ENCODE data around the gene FAM222B. TPM values are rescaled to one million over a fixed set of nuclear protein-coding genes. Genes with fewer than 3 reads are reported as not detected.
A peak's percentile ranks its signal among the peaks of the same experiment; 100 is the strongest.
"Not testable (repeated sequence)": the region's sequence is repeated elsewhere in the genome, so short reads cannot be mapped to it uniquely, and the experiment has no call there.

The FAM222B gene
- total RNA-seq, 5 donors from 2014 or later (not counting 1 experiment from before 2014, with no cell fraction given): 17.6 to 23.4 (median 23.3) TPM

DNA sequence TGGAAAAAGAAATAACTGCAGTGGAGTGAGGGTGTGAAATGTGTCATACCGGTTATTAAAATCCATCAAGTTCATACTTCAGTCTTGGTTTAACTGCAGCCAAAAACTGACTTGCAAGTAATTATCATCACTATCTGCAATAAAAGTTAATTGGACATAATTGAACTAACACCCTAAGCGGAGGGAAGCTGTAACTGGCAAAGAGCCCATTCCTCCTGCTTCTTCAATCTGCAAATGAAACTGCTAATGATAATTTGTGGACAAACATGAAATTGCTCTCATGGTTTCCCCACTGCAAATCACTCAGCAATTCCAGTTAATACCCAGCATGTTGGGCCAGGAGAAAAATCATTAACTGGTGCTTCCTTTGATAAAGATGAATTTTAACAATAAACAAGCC is 46.5 kb downstream of the FAM222B start:
- H3K27me3 ChIP-seq (replicated peaks in 1 of 2; ENCODE audit: control insufficient read depth in 2 of 2, extremely low read depth in 1 of 2, insufficient read depth in 2 of 2, low read length in 1 of 2): no peaks in the 10 kb centered on the region
- no peaks in the 10 kb centered on the region for H3K4me1 ChIP-seq (ENCODE audit: control insufficient read depth in 1 of 2, extremely low read depth in 1 of 2, insufficient read depth in 2 of 2, low read length in 2 of 2)
- POLR2A ChIA-PET: no interaction called here
- Mint-ChIP-seq H3K9me3 (no peaks in the 10 kb centered on the region), H3K4me3 (no peak overlapping the region), H3K4me1 (peaks cover 16 to 21% (median 17%) of the 10 kb centered on the region in 3 donors), H3K36me3 (peaks cover 3% of the 10 kb centered on the region), H3K27me3 (no peaks in the 10 kb centered on the region), H3K27ac (no peak overlapping the region)
- ATAC-seq (replicated peaks in 1 of 4) (no peak), DNase-seq (no peak)
- no peaks in the 10 kb centered on the region for H3K36me3 ChIP-seq (ENCODE audit: control insufficient read depth in 2 of 2, extremely low read depth in 1 of 2, insufficient read depth in 1 of 2, low read length in 1 of 2)
- WGBS (ENCODE audit: insufficient coverage): no CpG with 5 or more reads among the region's 2 CpGs
- H3K4me3 ChIP-seq (ENCODE audit: control insufficient read depth in 1 of 2, extremely low read depth in 1 of 2, low read length in 1 of 2): no peak overlapping the region
- H3K9me3 ChIP-seq: no peaks in the 10 kb centered on the region
- H3K27ac ChIP-seq (ENCODE audit: low read length): no peak overlapping the region
- CTCF ChIA-PET: no interaction called here

DNA sequence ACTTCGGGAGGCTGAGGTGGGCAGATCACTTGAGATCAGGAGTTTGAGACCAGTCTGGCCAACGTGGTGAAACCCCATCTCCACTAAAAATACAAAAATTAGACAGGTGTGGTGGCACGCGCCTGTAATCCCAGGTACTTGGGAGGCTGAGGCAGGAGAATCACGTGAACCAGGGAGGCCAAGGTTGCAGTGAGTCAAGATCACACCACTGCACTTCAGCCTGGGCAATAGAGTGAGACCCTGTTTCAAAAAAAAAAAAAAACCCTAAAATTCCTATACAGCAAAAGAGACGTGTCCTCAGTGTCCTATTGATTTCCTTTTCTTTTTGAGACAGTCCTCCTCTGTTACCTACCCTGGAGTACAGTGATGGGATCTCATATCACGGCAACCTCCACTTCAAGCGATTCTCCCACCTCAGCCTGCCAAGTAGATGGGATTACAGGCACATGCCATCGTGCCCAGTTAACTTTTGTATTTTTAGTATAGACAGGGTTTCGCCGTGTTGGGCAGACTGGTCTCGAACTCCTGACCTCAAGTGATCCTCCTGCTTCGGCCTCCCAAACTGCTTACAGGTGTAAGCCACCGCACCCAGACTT is 47.6 kb downstream of the FAM222B start:
- H3K9me3 Mint-ChIP-seq; ATAC-seq (replicated peaks in 1 of 4); H3K27me3 ChIP-seq (replicated peaks in 1 of 2; ENCODE audit: control insufficient read depth in 2 of 2, extremely low read depth in 1 of 2, insufficient read depth in 2 of 2, low read length in 1 of 2); H3K4me3 ChIP-seq (ENCODE audit: control insufficient read depth in 1 of 2, extremely low read depth in 1 of 2, low read length in 1 of 2); H3K36me3 Mint-ChIP-seq; H3K27ac ChIP-seq (ENCODE audit: low read length); H3K27me3 Mint-ChIP-seq; H3K4me3 Mint-ChIP-seq; H3K4me1 ChIP-seq (ENCODE audit: control insufficient read depth in 1 of 2, extremely low read depth in 1 of 2, insufficient read depth in 2 of 2, low read length in 2 of 2); H3K9me3 ChIP-seq; DNase-seq; H3K27ac Mint-ChIP-seq; POLR2A ChIA-PET; H3K36me3 ChIP-seq (ENCODE audit: control insufficient read depth in 2 of 2, extremely low read depth in 1 of 2, insufficient read depth in 1 of 2, low read length in 1 of 2): not testable (repeated sequence)
- WGBS (ENCODE audit: insufficient coverage): 97% methylated on average over 7 of the region's 14 CpGs
- CTCF ChIA-PET: interaction anchor here in 1 of 2 donors (0.6 kb wide), 1 partner anchor 17 kb away, joined by 11 read pairs; no protein-coding TSS in a partner anchor
- peaks cover 22 to 26% (median 24%) of the 10 kb centered on the region in 3 donors for H3K4me1 Mint-ChIP-seq

DNA sequence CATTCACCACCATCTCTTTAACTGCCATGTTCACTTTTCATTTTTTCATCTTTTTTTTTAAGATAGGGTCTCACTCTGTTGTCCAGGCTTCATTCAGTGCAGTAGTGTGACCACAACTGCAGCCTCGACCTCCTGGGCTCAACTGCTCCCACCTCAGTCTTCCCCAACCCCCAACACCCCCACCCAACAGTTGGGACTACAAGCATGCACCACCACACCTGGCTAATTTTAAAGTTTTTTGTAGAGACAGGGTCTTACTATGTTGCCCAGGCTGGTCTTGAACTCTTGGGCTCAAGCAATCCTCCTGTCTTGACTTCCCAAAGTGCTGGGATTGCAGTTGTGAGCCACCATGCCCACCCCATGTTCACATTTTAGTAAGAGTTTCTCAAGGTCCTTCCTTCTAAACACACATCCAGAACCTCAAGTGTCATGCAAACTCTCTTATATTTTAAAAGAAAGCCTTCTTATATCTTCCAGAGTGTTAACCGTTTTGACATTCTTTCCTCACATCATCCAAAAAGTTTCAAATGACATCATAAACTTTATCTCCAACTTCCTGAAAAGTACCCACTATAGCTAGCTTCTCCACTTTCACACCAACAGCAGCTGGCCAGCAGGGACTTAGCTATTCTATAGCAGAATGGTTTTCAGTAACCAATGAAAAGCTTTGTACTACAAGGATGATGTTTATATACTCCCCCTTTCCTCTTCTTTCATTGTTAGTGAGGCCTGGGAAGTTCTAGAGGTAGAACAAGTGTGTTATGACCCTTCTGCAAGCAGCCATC is 49.5 kb downstream of the FAM222B start:
- ATAC-seq (replicated peaks in 1 of 4) (no peak), DNase-seq (no peak)
- peak overlapping the region; percentile 44 to 46 for H3K27ac Mint-ChIP-seq
- Histone ChIP-seq H3K27me3 (replicated peaks in 1 of 2; ENCODE audit: control insufficient read depth in 2 of 2, extremely low read depth in 1 of 2, insufficient read depth in 2 of 2, low read length in 1 of 2) (no peaks in the 10 kb centered on the region), H3K36me3 (ENCODE audit: control insufficient read depth in 2 of 2, extremely low read depth in 1 of 2, insufficient read depth in 1 of 2, low read length in 1 of 2) (no peaks in the 10 kb centered on the region), H3K4me3 (ENCODE audit: control insufficient read depth in 1 of 2, extremely low read depth in 1 of 2, low read length in 1 of 2) (no peak overlapping the region), H3K4me1 (ENCODE audit: control insufficient read depth in 1 of 2, extremely low read depth in 1 of 2, insufficient read depth in 2 of 2, low read length in 2 of 2) (no peaks in the 10 kb centered on the region), H3K9me3 (no peaks in the 10 kb centered on the region), H3K27ac (ENCODE audit: low read length) (no peak overlapping the region)
- H3K4me1 Mint-ChIP-seq: peaks cover 29 to 31% (median 30%) of the 10 kb centered on the region in 3 donors
- H3K27me3 Mint-ChIP-seq: no peaks in the 10 kb centered on the region
- no peaks in the 10 kb centered on the region for H3K9me3 Mint-ChIP-seq
- no peak overlapping the region for H3K4me3 Mint-ChIP-seq
- 94% methylated on average over 2 of the region's 2 CpGs for WGBS (ENCODE audit: insufficient coverage)
- POLR2A ChIA-PET: interaction anchor here in 1 of 2 donors (0.6 kb wide), 1 partner anchor 72 kb away, joined by 4 read pairs; no protein-coding TSS in a partner anchor
- peaks cover 5% of the 10 kb centered on the region for H3K36me3 Mint-ChIP-seq
- CTCF ChIA-PET: interaction anchor here (0.5 to 0.6 kb wide), 3 partner anchors 17 to 32 kb away, joined by 3 to 7 read pairs (median 3); no protein-coding TSS in a partner anchor

DNA sequence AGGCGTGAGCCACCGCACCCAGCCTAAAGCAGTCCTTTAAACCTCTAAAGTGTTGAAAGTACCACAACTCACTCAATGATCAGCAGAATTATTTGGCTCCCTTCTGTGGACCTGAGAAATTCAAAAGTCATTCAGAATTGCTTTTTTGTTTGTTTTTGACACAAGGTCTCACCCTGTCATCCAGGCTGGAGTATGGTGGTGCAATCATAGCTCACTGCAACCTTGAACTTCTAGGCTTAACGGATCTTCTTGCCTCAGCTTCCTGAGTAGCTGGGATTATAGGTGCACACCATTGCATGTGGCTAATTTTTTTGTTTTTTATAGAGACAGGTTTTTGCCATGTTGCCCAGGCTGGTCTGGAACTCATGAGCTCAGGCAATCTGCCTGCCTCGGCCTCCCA is 54.5 kb downstream of the FAM222B start:
- WGBS (ENCODE audit: insufficient coverage): 93% methylated on average over 3 of the region's 4 CpGs
- Histone ChIP-seq H3K27ac (ENCODE audit: low read length) (no peak overlapping the region), H3K4me1 (ENCODE audit: control insufficient read depth in 1 of 2, extremely low read depth in 1 of 2, insufficient read depth in 2 of 2, low read length in 2 of 2) (no peaks in the 10 kb centered on the region), H3K36me3 (ENCODE audit: control insufficient read depth in 2 of 2, extremely low read depth in 1 of 2, insufficient read depth in 1 of 2, low read length in 1 of 2) (peaks cover 3 to 4% of the 10 kb centered on the region in 2 donors), H3K27me3 (replicated peaks in 1 of 2; ENCODE audit: control insufficient read depth in 2 of 2, extremely low read depth in 1 of 2, insufficient read depth in 2 of 2, low read length in 1 of 2) (no peaks in the 10 kb centered on the region), H3K9me3 (no peaks in the 10 kb centered on the region), H3K4me3 (ENCODE audit: control insufficient read depth in 1 of 2, extremely low read depth in 1 of 2, low read length in 1 of 2) (no peak overlapping the region)
- H3K36me3 Mint-ChIP-seq: peaks cover 2% of the 10 kb centered on the region
- CTCF ChIA-PET: no interaction called here
- no peak overlapping the region for H3K4me3 Mint-ChIP-seq
- peaks cover 19 to 26% (median 23%) of the 10 kb centered on the region in 3 donors for H3K4me1 Mint-ChIP-seq
- ATAC-seq (replicated peaks in 1 of 4) (no peak), DNase-seq (no peak)
- H3K27ac Mint-ChIP-seq: peak overlapping the region in 1 of 2 donors; percentile 28
- POLR2A ChIA-PET: interaction anchor here in 1 of 2 donors (0.7 kb wide), 1 partner anchor 16 kb away, joined by 5 read pairs; no protein-coding TSS in a partner anchor
- no peaks in the 10 kb centered on the region for H3K27me3 Mint-ChIP-seq
- H3K9me3 Mint-ChIP-seq: no peaks in the 10 kb centered on the region

DNA sequence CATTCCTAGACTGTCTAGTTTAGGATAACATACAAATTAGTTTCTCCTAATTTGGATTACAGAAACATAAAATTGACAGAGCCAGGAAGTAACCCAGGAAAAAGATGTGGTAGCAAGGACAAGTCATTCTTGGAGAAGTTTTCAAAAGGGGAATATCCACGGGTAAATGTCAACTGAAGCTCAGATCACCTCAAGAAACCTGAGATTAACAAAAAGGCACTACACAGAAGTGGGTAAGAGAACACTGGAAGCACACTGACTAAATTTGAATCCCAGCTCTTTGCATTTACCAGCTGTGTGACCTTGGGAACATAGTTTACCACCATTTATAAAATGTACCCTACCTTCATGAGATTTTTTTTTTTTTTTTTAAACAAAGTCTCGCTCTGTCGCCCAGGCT is 59.4 kb downstream of the FAM222B start:
- CTCF ChIA-PET: interaction anchor here (0.7 kb wide), 2 partner anchors 19 to 171 kb away, joined by 3 read pairs; no protein-coding TSS in a partner anchor
- Histone ChIP-seq H3K27ac (ENCODE audit: low read length) (no peak overlapping the region), H3K4me3 (ENCODE audit: control insufficient read depth in 1 of 2, extremely low read depth in 1 of 2, low read length in 1 of 2) (no peak overlapping the region), H3K27me3 (replicated peaks in 1 of 2; ENCODE audit: control insufficient read depth in 2 of 2, extremely low read depth in 1 of 2, insufficient read depth in 2 of 2, low read length in 1 of 2) (no peaks in the 10 kb centered on the region), H3K4me1 (ENCODE audit: control insufficient read depth in 1 of 2, extremely low read depth in 1 of 2, insufficient read depth in 2 of 2, low read length in 2 of 2) (no peaks in the 10 kb centered on the region), H3K36me3 (ENCODE audit: control insufficient read depth in 2 of 2, extremely low read depth in 1 of 2, insufficient read depth in 1 of 2, low read length in 1 of 2) (peaks cover 3 to 6% of the 10 kb centered on the region in 2 donors), H3K9me3 (no peaks in the 10 kb centered on the region)
- Mint-ChIP-seq H3K4me1 (peaks cover 17 to 31% (median 25%) of the 10 kb centered on the region in 3 donors), H3K9me3 (no peaks in the 10 kb centered on the region), H3K27ac (peak overlapping the region in 1 of 2 donors; percentile 11), H3K36me3 (peaks cover 14% of the 10 kb centered on the region), H3K4me3 (no peak overlapping the region), H3K27me3 (no peaks in the 10 kb centered on the region)
- POLR2A ChIA-PET: no interaction called here
- ATAC-seq (replicated peaks in 1 of 4) (no peak), DNase-seq (no peak)
- 43% methylated on average over 1 of the region's 3 CpGs for WGBS (ENCODE audit: insufficient coverage)

DNA sequence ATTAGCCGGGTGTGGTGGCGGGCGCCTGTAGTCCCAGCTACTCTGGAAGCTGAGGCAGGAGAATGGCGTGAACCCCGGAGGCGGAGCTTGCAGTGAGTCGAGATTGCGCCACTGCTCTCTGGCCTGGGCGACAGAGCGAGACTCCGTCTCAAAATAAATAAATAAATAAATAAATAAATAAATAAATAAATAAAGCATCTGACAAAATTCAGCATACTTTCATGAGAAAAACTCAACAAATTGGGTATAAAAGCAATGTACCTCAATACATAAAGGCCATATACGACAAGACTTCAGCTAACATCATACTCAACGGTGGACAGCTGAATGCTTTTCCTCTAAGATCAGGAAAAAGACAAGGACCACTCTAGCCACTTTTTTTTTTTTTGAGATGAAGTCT is 63.0 kb downstream of the FAM222B start:
- H3K27ac Mint-ChIP-seq; H3K27me3 Mint-ChIP-seq; H3K27me3 ChIP-seq (replicated peaks in 1 of 2; ENCODE audit: control insufficient read depth in 2 of 2, extremely low read depth in 1 of 2, insufficient read depth in 2 of 2, low read length in 1 of 2); DNase-seq; H3K27ac ChIP-seq (ENCODE audit: low read length); H3K36me3 ChIP-seq (ENCODE audit: control insufficient read depth in 2 of 2, extremely low read depth in 1 of 2, insufficient read depth in 1 of 2, low read length in 1 of 2); H3K4me3 Mint-ChIP-seq; H3K9me3 ChIP-seq; H3K9me3 Mint-ChIP-seq; H3K4me3 ChIP-seq (ENCODE audit: control insufficient read depth in 1 of 2, extremely low read depth in 1 of 2, low read length in 1 of 2); ATAC-seq (replicated peaks in 1 of 4): not testable (repeated sequence)
- CTCF ChIA-PET: interaction anchor here (0.6 kb wide), 2 partner anchors 9 to 10 kb away, joined by 3 to 4 read pairs; no protein-coding TSS in a partner anchor
- peaks cover 34 to 41% (median 35%) of the 10 kb centered on the region in 3 donors for H3K4me1 Mint-ChIP-seq
- POLR2A ChIA-PET: interaction anchor here in 1 of 2 donors (0.8 kb wide), 1 partner anchor 100 kb away, joined by 6 read pairs; no protein-coding TSS in a partner anchor
- peaks cover 14% of the 10 kb centered on the region for H3K36me3 Mint-ChIP-seq
- H3K4me1 ChIP-seq (ENCODE audit: control insufficient read depth in 1 of 2, extremely low read depth in 1 of 2, insufficient read depth in 2 of 2, low read length in 2 of 2): peaks cover 3 to 11% of the 10 kb centered on the region in 2 experiments
- 100% methylated on average over 7 of the region's 13 CpGs for WGBS (ENCODE audit: insufficient coverage)

Data from T-cell (primary cell).